H1 (cell line): ENCODE measurements around the gene CNOT9. TPM values are rescaled to one million over a fixed set of nuclear protein-coding genes. Genes with fewer than 3 reads are reported as not detected.
"Not testable (repeated sequence)": the region's sequence is repeated elsewhere in the genome, so short reads cannot be mapped to it uniquely, and the experiment has no call there.

Experiments
- CTCF ChIA-PET: fragments of 300-600 bp; sonication (Branson Sonifier 250); formaldehyde crosslinking; loops from one replicate; lab custom pipeline; 2021; ENCODE audit not compliant: partially characterized antibody; lab: Charles Lee
- POLR2A ChIA-PET: fragments of 300-600 bp; sonication (Branson Sonifier 250); formaldehyde crosslinking; loops from one replicate; lab custom pipeline; 2021; ENCODE audit warnings: inconsistent platforms; ENCODE audit not compliant: partially characterized antibody; lab: Charles Lee
- DNase-seq, 2 experiments: peaks; one replicate each; pipeline versions ENCODE4 v3.0.0 to v3.0.0-alpha.2; 2010 to 2022; ENCODE audit warnings: low spot score in 2 of 2, low read depth in 1 of 2, mixed read lengths in 1 of 2
- FAIRE-seq: peaks from 2 replicates; lab custom pipeline; 2011; peaks lifted over from hg19 to GRCh38; lab: Jason Lieb, UNC
- H2AFZ ChIP-seq: 2 replicates; pipeline ENCODE4 v1.8.1; 2012; ENCODE audit warnings: low read length, inconsistent platforms
- H2AK5ac ChIP-seq: 2 replicates; pipeline ENCODE4 v1.6.1; 2013; ENCODE audit warnings: low read depth, low read length
- H2BK120ac ChIP-seq: replicated peaks from 2 replicates; pipeline ENCODE3; 2013; ENCODE audit warnings: low read depth, low read length, inconsistent platforms
- H2BK12ac ChIP-seq: 2 replicates; pipeline ENCODE4 v1.6.1; 2013; ENCODE audit warnings: low read depth, low read length
- H2BK15ac ChIP-seq: 2 replicates; pipeline ENCODE4 v1.6.1; 2013; ENCODE audit warnings: low read length
- H2BK20ac ChIP-seq: 2 replicates; pipeline ENCODE4 v1.6.1; 2013; ENCODE audit warnings: low read length
- H2BK5ac ChIP-seq: 2 replicates; pipeline ENCODE4 v1.6.1; 2013; ENCODE audit warnings: low read depth, low read length
- H3K14ac ChIP-seq: 2 replicates; pipeline ENCODE4 v1.6.1; 2013; ENCODE audit warnings: inconsistent platforms; ENCODE audit not compliant: insufficient read length
- H3K18ac ChIP-seq: 2 replicates; pipeline ENCODE4 v1.6.1; 2013; ENCODE audit warnings: low read length; ENCODE audit errors: extremely low read depth
- H3K23ac ChIP-seq: 2 replicates; pipeline ENCODE4 v1.6.1; 2013; ENCODE audit warnings: inconsistent platforms; ENCODE audit not compliant: insufficient read length
- H3K23me2 ChIP-seq: 2 replicates; pipeline ENCODE4 v1.6.1; 2013; ENCODE audit warnings: low read depth, low read length
- H3K27ac ChIP-seq: 2 replicates; pipeline ENCODE4 v1.6.1; 2011; ENCODE audit warnings: low read depth, low read length, inconsistent platforms
- H3K27me3 ChIP-seq, 4 experiments: replicated peaks in 1 of 4; 1 replicate in 1 of 4; 2 replicates in 3 of 4; pipeline versions ENCODE4 v1.6.1 to v1.8.1; 2011 to 2013; ENCODE audit warnings: low read length in 3 of 4, mild to moderate bottlenecking in 3 of 4, inconsistent platforms in 2 of 4, mixed read lengths in 2 of 4, moderate library complexity in 1 of 4; ENCODE audit not compliant: control insufficient read depth in 3 of 4, insufficient read depth in 3 of 4; ENCODE audit errors: extremely low read depth in 1 of 4
- H3K36me3 ChIP-seq, 4 experiments: 2 replicates each; pipeline versions ENCODE4 v1.6.1 to v1.8.1; 2011 to 2013; ENCODE audit warnings: mild to moderate bottlenecking in 4 of 4, low read length in 3 of 4, moderate library complexity in 2 of 4, control low read depth in 1 of 4, inconsistent platforms in 1 of 4; ENCODE audit not compliant: insufficient read depth in 4 of 4, control insufficient read depth in 2 of 4
- H3K4ac ChIP-seq: replicated peaks from 2 replicates; pipeline ENCODE3; 2013; ENCODE audit warnings: low read length, low read depth, mixed read lengths, inconsistent platforms; ENCODE audit not compliant: insufficient read length
- H3K4me1 ChIP-seq, 4 experiments: replicated peaks in 1 of 4; 1 replicate in 1 of 4; 2 replicates in 3 of 4; pipeline versions ENCODE4 v1.6.1 to v1.8.1; 2011 to 2013; ENCODE audit warnings: low read length in 3 of 4, inconsistent platforms in 2 of 4, mixed read lengths in 1 of 4; ENCODE audit not compliant: insufficient read depth in 4 of 4, control insufficient read depth in 3 of 4
- H3K4me2 ChIP-seq, 2 experiments: 2 replicates each; pipeline versions ENCODE4 v1.6.1 to v1.8.1; 2011 to 2013; ENCODE audit warnings: low read depth in 2 of 2, low read length in 2 of 2, control low read depth in 1 of 2, inconsistent platforms in 1 of 2, mild to moderate bottlenecking in 1 of 2; ENCODE audit not compliant: insufficient read depth in 1 of 2
- H3K4me3 ChIP-seq, 4 experiments: fragments of 200-600, 300-600 bp in 1 of 4; sonication (generic), shearing (Covaris generic), sonication (Bioruptor Twin) in 1 of 4; 2 replicates each; pipeline versions ENCODE4 v1.5.1 to v1.8.1; 2011 to 2016; ENCODE audit warnings: low read length in 4 of 4, low read depth in 3 of 4, control low read depth in 2 of 4, inconsistent platforms in 2 of 4, mild to moderate bottlenecking in 2 of 4, mixed read lengths in 1 of 4, moderate library complexity in 1 of 4; ENCODE audit not compliant: insufficient read depth in 2 of 4; ENCODE audit errors: extremely low read depth in 1 of 4
- H3K56ac ChIP-seq: replicated peaks from 2 replicates; pipeline ENCODE3; 2013; ENCODE audit warnings: low read depth, mild to moderate bottlenecking, mixed read lengths, low read length, inconsistent platforms; ENCODE audit not compliant: insufficient read length
- H3K79me1 ChIP-seq: 2 replicates; pipeline ENCODE4 v1.6.1; 2013; ENCODE audit warnings: low read depth, low read length, control low read depth
- H3K79me2 ChIP-seq, 2 experiments: 2 replicates each; pipeline versions ENCODE4 v1.6.1 to v1.8.1; 2012 to 2013; ENCODE audit warnings: low read length in 2 of 2, mild to moderate bottlenecking in 2 of 2, inconsistent platforms in 1 of 2; ENCODE audit not compliant: insufficient read depth in 2 of 2, control insufficient read depth in 1 of 2
- H3K9ac ChIP-seq, 4 experiments: replicated peaks in 1 of 4; 1 replicate in 1 of 4; 2 replicates in 3 of 4; pipeline versions ENCODE4 v1.6.1 to v1.8.1; 2011 to 2013; ENCODE audit warnings: low read depth in 3 of 4, low read length in 3 of 4, control low read depth in 2 of 4, mild to moderate bottlenecking in 2 of 4, moderate library complexity in 2 of 4, inconsistent platforms in 1 of 4; ENCODE audit errors: extremely low read depth in 1 of 4
- H3K9me3 ChIP-seq, 2 experiments: 2 replicates each; pipeline versions ENCODE4 v1.6.1 to v1.8.1; 2012 to 2013; ENCODE audit warnings: mild to moderate bottlenecking in 2 of 2, moderate library complexity in 2 of 2, control low read depth in 1 of 2, inconsistent platforms in 1 of 2, low read depth in 1 of 2, low read length in 1 of 2, mixed read lengths in 1 of 2; ENCODE audit not compliant: insufficient read depth in 2 of 2
- H4K20me1 ChIP-seq, 2 experiments: replicated peaks in 1 of 2; 2 replicates each; pipeline versions ENCODE3 to v1.8.1; 2011 to 2013; ENCODE audit warnings: inconsistent platforms in 2 of 2, low read length in 2 of 2, mild to moderate bottlenecking in 1 of 2; ENCODE audit not compliant: insufficient read depth in 2 of 2, control insufficient read depth in 1 of 2
- H4K5ac ChIP-seq: 2 replicates; pipeline ENCODE4 v1.6.1; 2013; ENCODE audit warnings: low read length, low read depth, mixed read lengths, inconsistent platforms; ENCODE audit not compliant: insufficient read length
- H4K8ac ChIP-seq: 2 replicates; pipeline ENCODE4 v1.8.0; 2013; ENCODE audit warnings: mild to moderate bottlenecking, moderate library complexity, low read length, inconsistent platforms; ENCODE audit not compliant: insufficient read depth; ENCODE audit errors: extremely low read depth
- H4K91ac ChIP-seq: replicated peaks from 2 replicates; pipeline ENCODE3; 2013; ENCODE audit warnings: low read length, mixed read lengths, inconsistent platforms; ENCODE audit not compliant: insufficient read length
- WGBS, 2 experiments: shearing (Covaris generic) in 1 of 2; methylation state at CpG; one replicate each; pipeline versions ENCODE4 v1.1.6 to v1.1.7; 2013 to 2015; ENCODE audit warnings: low lambda C conversion rate in 2 of 2, mixed read lengths in 2 of 2, inconsistent platforms in 1 of 2, low coverage in 1 of 2, missing lambda C conversion rate in 1 of 2; ENCODE audit not compliant: insufficient replicate concordance in 2 of 2, insufficient coverage in 1 of 2, insufficient read length in 1 of 2; ENCODE audit errors: extremely low coverage in 1 of 2, missing lambda C conversion rate in 1 of 2; 5-methylcytosine and 5-hydroxymethylcytosine counted together
- polyA plus RNA-seq, 7 experiments: library from polyadenylated mRNA; depleted of rRNA in 3 of 7; stranded (reverse) in 5 of 7; unstranded in 2 of 7; fragments of >200 nt in 5 of 7; fragments of 200-250 nt in 2 of 7; gene quantifications; 1 replicate in 5 of 7; 2 replicates in 1 of 7; 4 replicates in 1 of 7; pipeline versions ENCODE4 v1.2.1 to v1.2.3, GENCODE V29; 2011 to 2013; ENCODE audit warnings: missing spikeins in 2 of 7, mixed read lengths in 2 of 7
- total RNA-seq: library from RNA; stranded (reverse); fragmentation: NEBNext Ultra II Directional; extraction: Animal tissue kit (Norgen Biotek cat#: 25700); gene quantifications from 2 replicates; pipeline ENCODE4 v1.2.1, GENCODE V29; 2021

The CNOT9 gene
- total and polyA plus RNA-seq, 2 of the 8 experiments (the other 6 are each of a cell fraction or from before 2014, with no cell fraction given), result 79.3 to 81.2 TPM

DNA sequence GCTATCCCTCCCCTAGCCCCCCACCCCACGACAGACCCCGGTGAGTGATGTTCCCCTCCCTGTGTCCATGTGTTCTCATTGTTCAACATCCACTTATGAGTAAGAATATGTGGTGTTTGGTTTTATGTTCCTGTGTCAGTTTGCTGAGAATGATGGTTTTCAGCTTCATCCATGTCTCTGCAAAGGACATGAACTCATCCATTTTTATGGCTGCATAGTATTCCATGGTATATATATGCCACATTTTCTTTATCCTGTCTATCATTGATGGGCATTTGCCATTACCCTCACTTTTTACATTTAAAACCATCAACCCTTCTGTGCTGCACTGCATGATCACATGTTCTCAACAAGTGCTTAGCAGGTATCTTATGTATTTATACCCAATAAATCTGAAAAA lies 40.2 kb upstream of the CNOT9 start:
- 89% methylated on average over 2 of the region's 2 CpGs; no CpG with 5 or more reads in 1 of the 2 experiments for WGBS, 2 experiments
- not testable (repeated sequence) for H3K23me2 ChIP-seq, H3K27ac ChIP-seq, H3K4ac ChIP-seq, H3K18ac ChIP-seq, H3K79me2 ChIP-seq, DNase-seq, H2BK120ac ChIP-seq, H4K5ac ChIP-seq, FAIRE-seq, H3K9ac ChIP-seq, H2BK12ac ChIP-seq, H2BK20ac ChIP-seq, H3K4me2 ChIP-seq, H2AK5ac ChIP-seq, H3K4me1 ChIP-seq, H4K20me1 ChIP-seq, H3K4me3 ChIP-seq, H3K79me1 ChIP-seq, H2BK5ac ChIP-seq, H4K91ac ChIP-seq, H3K14ac ChIP-seq, H3K23ac ChIP-seq, H3K27me3 ChIP-seq, H4K8ac ChIP-seq, H3K56ac ChIP-seq, H2AFZ ChIP-seq, H3K9me3 ChIP-seq, H2BK15ac ChIP-seq
- CTCF ChIA-PET, result interaction anchor here (3.5 kb wide), 1 partner anchor 12 kb away, joined by 18 read pairs; no protein-coding TSS in a partner anchor
- POLR2A ChIA-PET, result interaction anchor here (0.9 to 1.1 kb wide), 3 partner anchors 12 to 24 kb away, joined by 3 read pairs; no protein-coding TSS in a partner anchor
- H3K36me3 ChIP-seq, result peaks cover 8 to 67% (median 38%) of the 10 kb centered on the region in 4 experiments
